Epithelial cell of esophagus (primary cell): ENCODE results near the gene ZNF518B.

Experiments used
- DNase-seq: peaks from one replicate; pipeline ENCODE4 v3.0.0; 2010; ENCODE audit warnings: low read depth
- H3K4me3 ChIP-seq: 2 replicates; pipeline ENCODE4 v1.5.1; 2011; ENCODE audit warnings: mild to moderate bottlenecking, low read length, control low read depth
- TF ChIP-seq, protein P1 (sequence below): IDR thresholded peaks from 2 replicates; pipeline ENCODE4 v1.5.1; 2011; ENCODE audit warnings: low read depth, mild to moderate bottlenecking, low read length, control low read depth, inconsistent platforms; ENCODE audit not compliant: insufficient read depth; ENCODE audit errors: missing control alignments

ZNF518B gene

DNA sequence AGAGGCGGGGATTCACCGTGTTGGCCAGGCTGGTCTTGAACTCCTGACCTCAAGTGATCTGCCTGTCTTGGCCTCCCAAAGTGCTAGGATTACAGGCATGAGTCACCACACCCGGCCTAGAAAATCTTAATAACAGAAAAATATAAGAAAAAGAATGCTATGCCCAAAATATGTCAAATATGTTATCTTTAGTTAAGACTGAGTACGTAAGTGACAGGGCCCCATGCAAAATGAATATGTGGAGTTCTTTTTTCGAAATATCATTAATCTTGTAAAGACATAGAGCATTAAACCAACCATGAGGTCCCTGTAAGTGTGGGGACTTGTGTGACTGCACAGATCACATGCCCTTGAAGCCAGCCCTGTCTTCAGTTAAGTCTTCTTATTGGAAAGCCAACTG is 8.9 kb upstream of the ZNF518B start:
- H3K4me3 ChIP-seq: no peak overlapping the region
- DNase-seq: no peak
- TF ChIP-seq, protein P1, sequence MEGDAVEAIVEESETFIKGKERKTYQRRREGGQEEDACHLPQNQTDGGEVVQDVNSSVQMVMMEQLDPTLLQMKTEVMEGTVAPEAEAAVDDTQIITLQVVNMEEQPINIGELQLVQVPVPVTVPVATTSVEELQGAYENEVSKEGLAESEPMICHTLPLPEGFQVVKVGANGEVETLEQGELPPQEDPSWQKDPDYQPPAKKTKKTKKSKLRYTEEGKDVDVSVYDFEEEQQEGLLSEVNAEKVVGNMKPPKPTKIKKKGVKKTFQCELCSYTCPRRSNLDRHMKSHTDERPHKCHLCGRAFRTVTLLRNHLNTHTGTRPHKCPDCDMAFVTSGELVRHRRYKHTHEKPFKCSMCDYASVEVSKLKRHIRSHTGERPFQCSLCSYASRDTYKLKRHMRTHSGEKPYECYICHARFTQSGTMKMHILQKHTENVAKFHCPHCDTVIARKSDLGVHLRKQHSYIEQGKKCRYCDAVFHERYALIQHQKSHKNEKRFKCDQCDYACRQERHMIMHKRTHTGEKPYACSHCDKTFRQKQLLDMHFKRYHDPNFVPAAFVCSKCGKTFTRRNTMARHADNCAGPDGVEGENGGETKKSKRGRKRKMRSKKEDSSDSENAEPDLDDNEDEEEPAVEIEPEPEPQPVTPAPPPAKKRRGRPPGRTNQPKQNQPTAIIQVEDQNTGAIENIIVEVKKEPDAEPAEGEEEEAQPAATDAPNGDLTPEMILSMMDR: no peak

DNA sequence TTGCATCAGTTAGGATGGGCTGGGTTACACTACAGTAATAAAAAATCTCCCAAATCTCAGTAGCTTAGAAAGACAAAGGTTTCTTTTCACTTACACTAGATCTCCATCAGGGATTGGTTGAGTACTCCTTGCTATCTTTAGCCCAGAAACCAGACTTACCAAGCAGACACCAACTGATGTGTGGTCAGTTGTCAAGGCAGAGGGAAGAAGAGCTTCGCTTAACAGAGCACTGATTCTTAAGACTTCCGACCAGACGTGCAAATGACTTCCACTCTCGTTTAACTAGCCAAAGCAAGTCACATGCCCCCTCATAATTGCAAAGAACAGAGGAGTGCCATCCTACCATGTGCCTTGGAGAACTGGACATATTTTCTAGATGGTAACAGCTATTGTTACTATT is 5.7 kb upstream of the ZNF518B start:
- DNase-seq: no peak
- TF ChIP-seq, protein P1: no peak
- H3K4me3 ChIP-seq: no peak overlapping the region

DNA sequence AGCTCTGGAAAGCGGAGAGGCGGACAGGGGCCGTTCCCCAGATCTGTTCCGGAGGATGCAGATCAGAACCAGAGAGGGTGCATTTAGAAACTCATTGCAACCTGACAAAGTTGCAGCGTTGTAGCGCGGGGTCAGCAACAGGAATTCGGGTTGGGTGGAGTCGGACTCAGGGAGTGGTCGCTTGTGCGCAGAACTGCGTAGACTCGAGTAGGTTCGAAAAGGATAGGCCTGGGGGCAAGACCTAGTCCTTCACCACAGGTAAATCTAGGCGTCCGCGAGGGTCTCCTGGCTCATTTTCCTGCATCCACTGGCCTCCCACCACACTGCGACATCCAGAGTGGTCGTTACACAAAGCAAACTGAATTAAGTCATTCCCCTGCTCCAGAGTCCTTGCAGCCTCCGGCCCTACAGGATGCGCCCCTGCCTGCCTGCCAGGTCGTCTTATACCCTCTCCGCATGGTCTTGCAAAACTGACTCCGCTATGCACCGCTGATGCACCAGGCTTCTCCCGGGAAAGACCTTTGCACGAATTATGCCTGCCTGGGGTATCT is 4.7 kb upstream of the ZNF518B start:
- DNase-seq: no peak
- TF ChIP-seq, protein P1: no peak
- peak overlapping the region; percentile 41 for H3K4me3 ChIP-seq

DNA sequence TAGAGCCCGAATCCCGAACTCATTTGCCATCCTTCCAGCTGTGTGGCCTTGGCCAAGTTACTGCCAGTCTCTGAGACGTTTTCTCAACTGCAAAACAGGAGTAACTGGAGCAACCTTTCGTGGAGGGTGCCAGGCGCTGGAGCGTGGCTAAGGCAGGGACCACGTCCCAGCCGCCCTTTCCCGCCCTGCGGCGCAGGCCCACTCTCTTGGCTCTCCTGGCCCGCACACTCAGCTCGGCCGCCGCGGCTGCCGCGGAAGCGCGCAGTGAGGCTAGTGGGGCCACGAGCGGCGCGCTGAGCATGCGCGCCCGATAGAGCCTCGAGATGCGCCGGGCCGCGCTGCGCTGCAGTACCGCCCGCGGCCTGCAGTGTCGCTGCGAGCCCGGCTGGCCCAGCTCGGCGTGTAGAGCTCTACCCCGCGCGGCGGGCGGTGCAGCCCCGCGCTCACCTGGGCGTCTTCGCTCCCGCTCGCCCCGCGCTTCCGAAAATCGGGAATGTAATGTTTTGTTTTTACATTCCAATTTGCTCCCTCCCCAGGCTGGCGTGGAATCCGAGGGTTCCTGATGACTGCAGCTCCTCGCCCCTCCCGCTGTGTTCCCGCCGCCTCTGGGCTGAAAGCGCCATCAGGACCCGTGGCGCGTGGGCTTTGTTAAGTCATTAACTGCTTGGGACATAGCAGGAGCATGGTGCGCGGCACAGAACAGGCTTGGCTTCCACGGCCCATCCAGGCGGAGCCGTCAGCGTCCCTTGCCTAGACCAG is 4.0 kb upstream of the ZNF518B start:
- peak overlapping the region; percentile 41 for H3K4me3 ChIP-seq
- TF ChIP-seq, protein P1: peak; percentile 42
- peak; percentile 65 for DNase-seq

DNA sequence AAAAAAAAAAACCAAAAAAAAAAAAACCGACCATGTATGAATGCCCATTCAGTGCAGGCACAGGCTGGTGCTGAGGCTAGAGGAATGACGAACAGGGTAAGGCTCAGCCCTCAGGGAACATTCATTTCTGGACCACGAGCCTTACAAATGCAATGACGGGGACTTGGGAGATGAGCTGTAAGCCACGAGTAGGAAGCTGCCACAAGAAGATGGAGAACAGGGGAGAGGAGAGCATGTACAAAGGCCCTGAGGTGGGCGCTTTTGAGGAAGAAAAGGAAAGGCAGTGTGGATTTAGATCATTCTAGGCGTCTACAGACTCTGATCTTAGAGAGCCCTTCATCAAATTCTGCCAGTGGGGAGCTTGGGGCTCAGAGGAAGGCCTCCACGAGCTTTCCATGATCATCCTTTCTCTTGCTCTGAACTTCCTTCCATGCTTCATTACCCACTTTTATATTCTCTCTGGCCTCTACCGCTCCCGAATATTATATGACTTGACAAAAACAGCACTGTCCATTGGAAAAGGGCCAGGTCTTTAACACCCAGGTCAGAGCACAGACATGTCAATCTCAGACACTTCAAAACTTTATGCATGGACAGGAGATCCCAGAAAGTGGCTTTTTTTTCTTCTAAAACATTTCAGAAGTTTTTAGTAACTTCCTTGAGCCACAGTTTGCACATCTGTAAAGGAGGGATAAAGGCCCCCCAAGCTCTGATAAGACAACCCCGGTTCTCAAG is 3.3 kb upstream of the ZNF518B start:
- no peak overlapping the region for H3K4me3 ChIP-seq
- TF ChIP-seq, protein P1: no peak
- DNase-seq: no peak

DNA sequence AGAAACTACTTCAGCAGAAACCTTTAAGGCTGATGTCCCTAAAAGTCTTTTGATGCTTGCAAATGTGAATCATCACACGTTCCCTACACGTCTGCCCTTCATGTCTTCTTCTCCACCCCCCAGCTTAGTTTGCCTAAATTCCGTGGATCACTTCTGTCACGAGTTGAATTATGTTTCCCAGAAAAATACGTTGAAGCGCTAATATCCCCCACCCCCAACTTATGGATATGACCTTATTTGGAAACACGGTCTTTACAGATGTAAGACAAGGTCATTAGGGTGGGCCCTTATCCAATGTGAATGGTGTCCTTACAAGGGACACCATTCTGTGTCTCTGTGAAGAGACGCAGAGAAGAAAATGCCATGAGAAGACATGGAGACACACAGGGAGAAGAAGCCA is 2.1 kb upstream of the ZNF518B start:
- TF ChIP-seq, protein P1: no peak
- no peak for DNase-seq
- H3K4me3 ChIP-seq: no peak overlapping the region

DNA sequence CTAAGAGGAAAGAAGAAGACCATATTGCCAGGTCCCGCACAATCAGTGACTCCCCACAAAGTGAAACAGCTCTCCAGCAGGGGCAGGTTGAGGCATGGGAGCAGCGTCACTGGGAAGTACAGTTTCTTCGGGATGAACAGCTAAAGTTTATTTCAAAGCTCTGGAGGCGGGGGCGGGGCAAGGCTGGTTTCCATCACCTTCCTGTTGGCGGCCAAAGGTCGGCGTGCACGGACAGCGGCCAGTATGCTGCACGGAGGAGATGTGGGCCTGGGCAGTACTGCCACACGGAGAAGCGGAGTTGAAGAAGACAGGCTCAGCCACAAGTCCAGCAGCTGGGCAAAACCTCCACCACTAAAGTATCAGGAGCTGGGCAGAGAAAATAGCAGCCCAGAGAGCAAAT is 951 bp upstream of the ZNF518B start:
- TF ChIP-seq, protein P1: no peak
- H3K4me3 ChIP-seq: no peak overlapping the region
- no peak for DNase-seq
